Erythroblast (primary cell): ENCODE results near the gene DOCK2.

Source experiments
- GATA1 ChIP-seq: IDR thresholded peaks from 2 replicates; pipeline ENCODE4 v1.6.1; 2011; ENCODE audit warnings: low read depth, mild to moderate bottlenecking, control low read depth, low read length, moderate library complexity
- POLR2A ChIP-seq: IDR thresholded peaks from 2 replicates; pipeline ENCODE4 v1.6.1; 2011; ENCODE audit warnings: mild to moderate bottlenecking, low read length

DNA sequence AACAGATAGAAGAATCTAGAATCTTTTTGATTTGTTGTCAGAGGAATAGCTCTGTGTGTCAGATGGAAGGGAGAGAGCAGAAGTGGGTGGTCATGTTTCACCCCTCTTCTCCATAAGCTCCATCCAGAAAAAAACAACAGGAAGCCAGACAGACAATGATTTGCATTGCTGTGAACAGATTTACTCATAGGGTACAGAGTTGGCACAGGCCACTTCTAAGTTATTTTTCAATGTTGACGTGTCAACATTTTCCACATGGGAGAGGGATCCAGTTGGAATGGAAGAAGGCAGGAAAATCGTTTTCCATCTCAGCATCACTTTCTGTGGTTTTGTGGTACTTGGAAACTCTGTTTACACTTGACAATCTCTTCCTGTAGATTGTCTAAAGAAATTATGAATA, 256.5 kb downstream of the DOCK2 start:
- TF ChIP-seq POLR2A, result no peak
- TF ChIP-seq GATA1, result no peak
